ENCODE results near the gene HOXC6. TPM values are rescaled to one million over a fixed set of nuclear protein-coding genes. Genes with fewer than 3 reads are reported as not detected.

HOXC6 gene
- total and polyA plus RNA-seq, 2 of the 8 experiments (the other 6 are each of a cell fraction or from before 2014, with no cell fraction given) = not detected

DNA sequence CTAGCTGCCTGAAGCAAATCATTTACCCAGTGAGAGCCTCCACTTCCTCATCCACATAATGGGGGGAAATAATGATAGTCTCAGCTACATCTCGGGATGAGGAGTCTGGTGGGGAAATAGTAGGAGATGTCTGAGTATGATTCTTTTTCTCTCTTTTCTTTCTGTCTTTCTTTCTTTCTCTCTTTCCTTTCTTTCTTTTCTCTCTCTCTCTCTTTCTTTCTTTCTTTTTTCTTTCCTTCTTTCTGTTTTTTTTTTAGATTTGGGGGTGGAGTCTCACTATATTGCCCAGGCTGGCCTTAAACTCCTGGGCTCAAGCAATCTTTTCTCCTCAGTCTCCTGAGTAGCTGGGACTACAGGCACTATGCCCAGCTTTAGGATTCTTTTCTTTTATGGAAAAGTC is 38.2 kb downstream of the HOXC6 start:
- H3K23me2 ChIP-seq (ENCODE audit: low read depth, low read length) = no peaks in the 10 kb centered on the region; the same call in 1 of the 2 replicates
- H4K20me1 ChIP-seq (replicated peaks in 1 of 2; ENCODE audit: control insufficient read depth in 1 of 2, insufficient read depth in 2 of 2, low read length in 2 of 2) = no peaks in the 10 kb centered on the region
- POLR2A ChIA-PET (ENCODE audit: partially characterized antibody) = no interaction called here
- no peaks in the 10 kb centered on the region for H3K36me3 ChIP-seq (ENCODE audit: control insufficient read depth in 2 of 4, insufficient read depth in 4 of 4, low read length in 3 of 4)
- H3K18ac ChIP-seq (ENCODE audit: extremely low read depth, low read length) = no peak overlapping the region
- H3K4me1 ChIP-seq (replicated peaks in 1 of 4; ENCODE audit: control insufficient read depth in 3 of 4, insufficient read depth in 4 of 4, low read length in 3 of 4) = 0 out of 7 replicates have a peak, but pooled peaks cover 0 to 2% (median 0%) of the 10 kb centered on the region in 4 experiments
- H3K79me1 ChIP-seq (ENCODE audit: low read depth, low read length) = no peaks in the 10 kb centered on the region
- no peak overlapping the region for H3K23ac ChIP-seq (ENCODE audit: insufficient read length)
- H3K4ac ChIP-seq (replicated peaks; ENCODE audit: insufficient read length, low read depth, low read length) = no peak overlapping the region
- no peaks in the 10 kb centered on the region for H3K79me2 ChIP-seq (ENCODE audit: control insufficient read depth in 1 of 2, insufficient read depth in 2 of 2, low read length in 2 of 2)
- H2BK12ac ChIP-seq (ENCODE audit: low read depth, low read length) = no peak overlapping the region
- no peak overlapping the region for H3K56ac ChIP-seq (replicated peaks; ENCODE audit: insufficient read length, low read depth, low read length)
- no peak overlapping the region for H4K8ac ChIP-seq (ENCODE audit: extremely low read depth, insufficient read depth, low read length)
- no peak for FAIRE-seq
- CTCF ChIA-PET (ENCODE audit: partially characterized antibody) = interaction anchor here (0.6 to 3.3 kb wide), 7 partner anchors 14 to 153 kb away, joined by 3 to 16 read pairs (median 4); partner anchors contain the start of gene HOXC5
- H3K4me2 ChIP-seq (ENCODE audit: insufficient read depth in 1 of 2, low read depth in 2 of 2, low read length in 2 of 2) = no peak overlapping the region
- H4K91ac ChIP-seq (replicated peaks; ENCODE audit: insufficient read length, low read length) = no peak overlapping the region
- H2BK5ac ChIP-seq (ENCODE audit: low read depth, low read length) = no peak overlapping the region
- H2BK15ac ChIP-seq (ENCODE audit: low read length) = no peak overlapping the region
- no peak overlapping the region for H4K5ac ChIP-seq (ENCODE audit: insufficient read length, low read depth, low read length)
- no peak overlapping the region for H2BK120ac ChIP-seq (replicated peaks; ENCODE audit: low read depth, low read length)
- H2AK5ac ChIP-seq (ENCODE audit: low read depth, low read length) = no peak overlapping the region
- H3K27ac ChIP-seq (ENCODE audit: low read depth, low read length) = no peak overlapping the region
- no peak overlapping the region for H2AFZ ChIP-seq (ENCODE audit: low read length)
- 50% methylated on average over 1 of the region's 1 CpG; no CpG with 5 or more reads in 1 of the 2 experiments for WGBS, 2 experiments (ENCODE audit: extremely low coverage in 1 of 2, insufficient coverage in 1 of 2, insufficient read length in 1 of 2, insufficient replicate concordance in 2 of 2, low coverage in 1 of 2, low lambda C conversion rate in 2 of 2, missing lambda C conversion rate in 1 of 2)
- H3K14ac ChIP-seq (ENCODE audit: insufficient read length) = no peak overlapping the region
- H3K27me3 ChIP-seq (replicated peaks in 1 of 4; ENCODE audit: control insufficient read depth in 3 of 4, extremely low read depth in 1 of 4, insufficient read depth in 3 of 4, low read length in 3 of 4) = peaks cover 27 to 75% (median 55%) of the 10 kb centered on the region in 4 experiments
- no peak overlapping the region for H2BK20ac ChIP-seq (ENCODE audit: low read length)
- H3K4me3 ChIP-seq (ENCODE audit: extremely low read depth in 1 of 4, insufficient read depth in 2 of 4, low read depth in 3 of 4, low read length in 4 of 4) = no peak overlapping the region
- DNase-seq (ENCODE audit: low read depth in 1 of 2, low spot score in 2 of 2) = no peak
- H3K9me3 ChIP-seq (ENCODE audit: insufficient read depth in 2 of 2, low read depth in 1 of 2, low read length in 1 of 2) = no peaks in the 10 kb centered on the region
- no peak overlapping the region for H3K9ac ChIP-seq (replicated peaks in 1 of 4; ENCODE audit: extremely low read depth in 1 of 4, low read depth in 3 of 4, low read length in 3 of 4)
- TF ChIP-seq ASH2L (IDR thresholded peaks at IDR 0.05; ENCODE audit: low read length) (no peak), SIX5 (IDR thresholded peaks at IDR 0.05; ENCODE audit: low read depth, low read length) (no peak), KDM4A (IDR thresholded peaks at IDR 0.05; ENCODE audit: low read depth, low read length, severe bottlenecking) (no peak), JUN (IDR thresholded peaks at IDR 0.05; ENCODE audit: low read depth, low read length) (no peak), JUND (IDR thresholded peaks at IDR 0.05; ENCODE audit: low read length) (no peak), CBX5 (IDR thresholded peaks at IDR 0.05; ENCODE audit: low read depth, low read length) (no peak), GTF2F1 (IDR thresholded peaks at IDR 0.05; ENCODE audit: borderline replicate concordance, low read depth, low read length) (no peak), CTBP2 (IDR thresholded peaks at IDR 0.05; ENCODE audit: borderline replicate concordance, insufficient read depth, insufficient read length, low read length) (no peak), TBP (IDR thresholded peaks at IDR 0.05; ENCODE audit: low read depth, low read length) (no peak), RBBP5 (IDR thresholded peaks at IDR 0.05; ENCODE audit: borderline replicate concordance, low read depth, low read length) (no peak), TAF7 (optimal IDR thresholded peaks at IDR 0.05; ENCODE audit: borderline replicate concordance, low read depth, low read length) (no peak), CHD1 (IDR thresholded peaks at IDR 0.05; ENCODE audit: low read depth, low read length) (no peak)
- TF ChIP-seq, protein P1, sequence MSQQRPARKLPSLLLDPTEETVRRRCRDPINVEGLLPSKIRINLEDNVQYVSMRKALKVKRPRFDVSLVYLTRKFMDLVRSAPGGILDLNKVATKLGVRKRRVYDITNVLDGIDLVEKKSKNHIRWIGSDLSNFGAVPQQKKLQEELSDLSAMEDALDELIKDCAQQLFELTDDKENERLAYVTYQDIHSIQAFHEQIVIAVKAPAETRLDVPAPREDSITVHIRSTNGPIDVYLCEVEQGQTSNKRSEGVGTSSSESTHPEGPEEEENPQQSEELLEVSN (IDR thresholded peaks at IDR 0.05) = no peak

All from H1 (cell line).